GM18907 (cell line): Measurements from ENCODE around the gene SFXN2.
"Not testable (repeated sequence)": the region's sequence is repeated elsewhere in the genome, so short reads cannot be mapped to it uniquely, and the experiment has no call there.

Experiments
- ATAC-seq: cut with Tn5 transposase; IDR thresholded peaks from one replicate; pipeline ENCODE4 v1.9.1; 2021; ENCODE audit warnings: mild to moderate bottlenecking, moderate library complexity; ENCODE audit not compliant: unreplicated experiment

SFXN2 gene

DNA sequence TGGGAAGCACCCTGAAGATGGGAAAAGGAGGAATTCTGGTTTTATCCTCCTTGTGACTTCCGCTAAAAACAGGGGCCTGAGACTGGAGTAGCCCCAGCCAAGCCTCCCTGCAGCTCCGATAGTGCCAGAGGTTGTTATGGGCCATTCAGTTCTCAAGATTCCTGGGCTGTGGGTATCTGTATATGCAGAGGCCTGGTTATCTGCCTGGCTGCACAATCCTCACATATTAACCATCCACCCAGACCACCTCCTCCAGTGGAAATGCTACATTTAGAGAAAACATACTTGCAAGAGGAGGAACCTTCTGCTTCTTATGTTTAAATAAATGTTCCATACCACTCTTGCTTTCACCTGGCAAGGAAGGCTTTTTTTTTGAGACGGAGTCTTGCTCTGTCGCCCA is 34.8 kb upstream of the SFXN2 start:
- ATAC-seq = no peak

- no peak for ATAC-seq
Measured at GRCh38 chr10:102681696-102682095, 32.7 kb upstream of the SFXN2 start.

- ATAC-seq = no peak
Measured at GRCh38 chr10:102682416-102682815, 32.0 kb upstream of the SFXN2 start.

- ATAC-seq = no peak
Measured at GRCh38 chr10:102682981-102683380, 31.5 kb upstream of the SFXN2 start.

GRCh38 chr10:102683736-102684135 is 30.7 kb upstream of the SFXN2 start:
- ATAC-seq = no peak

DNA sequence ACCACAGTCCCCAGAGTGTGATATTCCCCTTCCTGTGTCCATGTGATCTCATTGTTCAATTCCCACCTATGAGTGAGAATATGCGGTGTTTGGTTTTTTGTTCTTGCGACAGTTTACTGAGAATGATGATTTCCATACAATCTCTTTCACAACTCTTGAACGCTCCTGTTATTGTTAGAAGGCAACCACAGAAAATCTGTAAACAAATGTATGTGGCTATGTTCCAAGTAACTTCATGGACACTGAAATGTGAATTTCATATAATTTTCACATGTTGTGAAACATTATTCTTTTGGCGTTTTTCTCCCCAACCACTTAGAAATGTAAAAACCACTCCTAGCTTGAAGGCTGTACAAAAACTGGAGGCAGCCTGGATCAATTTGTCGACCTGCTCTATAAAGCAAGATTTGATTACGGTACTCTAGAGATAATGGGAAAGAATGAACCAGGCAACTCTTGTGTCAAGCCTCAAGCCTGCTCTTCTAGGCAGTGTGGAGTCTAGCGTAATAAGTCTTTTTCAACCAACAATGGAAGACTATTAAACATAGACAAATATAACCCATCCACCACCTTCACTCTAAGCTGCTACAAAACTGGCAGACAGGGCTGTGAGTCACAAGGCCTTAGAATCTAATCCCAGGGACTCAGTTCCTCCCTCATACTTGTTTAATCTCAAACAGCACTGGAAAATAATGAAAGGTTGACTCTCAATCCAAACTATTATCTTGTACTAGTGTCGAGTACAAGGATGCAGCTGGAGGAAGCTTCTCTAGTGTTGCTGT is 23.0 kb upstream of the SFXN2 start:
- no peak for ATAC-seq

- ATAC-seq = not testable (repeated sequence)
Measured at GRCh38 chr10:102695401-102695800, 19.0 kb upstream of the SFXN2 start.

- no peak for ATAC-seq
Measured at GRCh38 chr10:102696736-102697135, 17.7 kb upstream of the SFXN2 start.

DNA sequence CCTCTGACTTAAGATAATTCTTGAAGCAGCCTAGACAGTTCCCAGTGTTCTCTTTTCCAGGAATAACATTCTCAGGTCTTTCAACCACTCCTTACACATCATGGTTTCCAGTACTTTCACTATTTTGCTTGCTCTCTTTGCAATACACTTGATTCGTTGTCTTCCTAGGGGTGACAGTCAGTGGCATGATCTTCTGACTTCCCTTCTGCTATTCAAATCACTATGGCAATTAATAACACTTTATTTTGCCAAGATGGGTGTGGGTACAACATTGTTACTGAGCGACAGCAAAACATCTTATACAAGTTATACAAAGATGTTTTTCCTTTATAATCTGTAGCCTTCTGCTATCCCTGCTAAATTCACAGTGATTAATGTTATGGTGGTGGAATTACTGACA is 15.5 kb upstream of the SFXN2 start:
- no peak for ATAC-seq

- ATAC-seq = no peak
Measured at GRCh38 chr10:102701272-102701671, 13.2 kb upstream of the SFXN2 start.

DNA sequence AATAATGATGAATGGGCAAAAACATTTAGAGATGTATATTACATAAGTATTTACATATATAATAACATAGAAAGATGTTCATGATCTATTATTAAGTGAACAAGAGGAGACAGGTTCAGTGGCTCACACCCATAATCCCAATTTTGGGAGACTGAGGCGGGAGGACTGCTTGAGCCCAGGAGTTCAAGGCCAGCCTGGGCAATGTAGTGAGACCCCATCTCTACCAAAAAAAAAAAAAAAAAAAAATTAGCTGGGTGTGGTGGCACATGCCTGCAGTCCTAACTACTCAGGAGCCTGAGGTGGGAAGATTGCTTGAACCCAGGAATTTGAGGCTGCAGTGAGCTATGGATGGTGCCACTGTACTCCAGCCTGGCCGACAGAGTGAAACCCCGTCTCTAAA is 12.6 kb upstream of the SFXN2 start:
- ATAC-seq = no peak

- ATAC-seq = no peak
Measured at GRCh38 chr10:102702742-102703141, 11.7 kb upstream of the SFXN2 start.

GRCh38 chr10:102704915-102705314 is 9.5 kb upstream of the SFXN2 start:
- ATAC-seq = no peak

- ATAC-seq = no peak
Measured at GRCh38 chr10:102705531-102705930, 8.9 kb upstream of the SFXN2 start.

DNA sequence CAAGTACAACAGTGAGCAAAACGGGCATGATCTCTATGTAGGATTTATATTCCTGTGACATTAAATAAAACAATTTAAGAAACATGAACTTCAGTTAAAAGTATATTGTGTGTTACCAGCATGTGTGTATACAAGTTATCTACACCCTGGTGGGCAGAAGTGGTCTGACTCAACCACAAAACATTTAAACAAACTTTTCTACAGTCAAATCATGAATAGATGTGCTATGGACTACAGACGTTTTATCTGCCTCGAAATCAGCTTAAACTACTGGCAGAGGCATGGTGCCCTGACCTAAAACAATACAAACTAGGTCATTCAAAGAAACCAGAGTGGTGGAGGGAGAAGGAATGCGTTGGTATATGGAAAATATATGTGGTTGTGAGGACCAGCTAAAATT is 3.8 kb upstream of the SFXN2 start:
- ATAC-seq = no peak

GRCh38 chr10:102712089-102712488 is 2.3 kb upstream of the SFXN2 start:
- ATAC-seq = no peak

DNA sequence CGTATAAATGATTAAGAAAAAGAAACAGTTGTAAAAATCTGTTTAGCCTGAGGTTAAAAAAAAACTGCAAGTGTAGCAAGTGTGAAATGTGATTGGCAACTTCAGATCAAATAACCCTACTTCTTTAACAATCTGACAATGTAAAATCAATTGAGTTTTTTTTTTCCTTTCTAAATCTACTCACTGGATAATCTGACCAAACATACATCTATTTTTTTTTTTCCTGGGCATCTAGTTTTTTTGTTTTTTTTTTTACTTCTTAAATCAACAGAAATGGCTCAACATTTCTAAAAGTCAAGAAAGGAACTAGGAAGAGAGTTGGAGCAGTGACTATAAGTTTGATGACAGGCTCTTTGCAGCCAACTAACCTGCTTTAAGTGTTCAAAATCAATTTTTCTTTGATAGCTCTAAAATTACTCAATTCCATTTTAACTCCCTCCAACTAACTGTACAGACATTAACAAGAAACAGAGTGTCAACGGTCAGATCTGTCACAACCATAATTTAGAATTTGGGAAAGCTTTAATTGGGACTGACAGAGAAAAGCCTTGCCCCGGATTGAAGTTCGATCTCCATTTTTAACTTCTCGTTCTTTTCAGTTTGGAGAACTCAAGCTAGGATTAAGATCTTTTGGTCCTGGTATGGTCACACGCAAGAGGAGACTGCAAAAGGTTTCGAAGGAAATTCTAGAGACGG is 1.4 kb upstream of the SFXN2 start:
- no peak for ATAC-seq

- peak; percentile 46 for ATAC-seq
Measured at GRCh38 chr10:102713539-102713813, 960 bp upstream of the SFXN2 start.

DNA sequence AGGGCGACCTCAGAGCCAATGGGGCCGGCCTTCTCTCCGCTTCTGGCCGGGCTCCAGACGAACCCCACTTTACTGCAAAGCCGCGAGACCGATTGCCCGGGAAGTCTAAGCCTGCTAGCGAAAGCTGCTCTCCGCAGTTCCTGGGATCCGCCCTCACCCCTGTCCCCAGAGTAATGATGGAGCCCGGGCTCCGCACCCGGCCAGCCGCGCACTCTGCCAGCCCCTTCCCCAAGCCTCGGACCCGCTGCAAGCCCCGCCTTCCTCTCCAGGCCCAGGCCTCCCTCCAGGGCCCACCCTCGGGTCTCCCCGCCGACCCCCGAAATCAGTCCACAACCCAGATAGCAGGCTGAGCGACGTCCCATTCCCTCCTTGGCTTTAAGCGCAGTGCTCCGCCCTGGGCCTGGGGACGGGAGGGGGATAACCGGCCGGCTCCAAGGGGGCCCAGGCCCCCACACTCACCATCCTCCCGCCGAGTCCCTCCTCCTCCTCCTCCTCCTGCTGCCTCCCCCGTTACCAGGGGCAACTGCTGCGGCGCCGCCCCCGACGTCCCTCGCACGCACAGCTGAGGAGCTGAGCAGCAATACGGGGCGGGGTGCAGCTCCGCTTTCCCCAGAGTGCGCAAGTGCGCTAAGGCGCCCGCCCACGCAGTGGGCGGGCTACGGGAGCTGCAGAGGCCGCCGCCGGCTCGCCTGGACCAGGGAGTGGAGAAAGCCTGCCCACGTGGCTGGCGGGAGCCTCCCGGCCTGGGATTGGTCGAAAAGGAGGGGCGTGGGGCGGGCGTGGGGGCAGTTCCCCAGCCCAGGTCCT is 419 bp upstream of the SFXN2 start, which contains the start of gene ARL3:
Gene ARL3 (minus strand): TSS at position 584 of the 807 bp plus-strand sequence. CDS start 122 bp downstream, at position 462.
- ATAC-seq = peak; percentile 78

GRCh38 chr10:102715880-102716279 is 1.4 kb downstream of the SFXN2 start:
- ATAC-seq = no peak

DNA sequence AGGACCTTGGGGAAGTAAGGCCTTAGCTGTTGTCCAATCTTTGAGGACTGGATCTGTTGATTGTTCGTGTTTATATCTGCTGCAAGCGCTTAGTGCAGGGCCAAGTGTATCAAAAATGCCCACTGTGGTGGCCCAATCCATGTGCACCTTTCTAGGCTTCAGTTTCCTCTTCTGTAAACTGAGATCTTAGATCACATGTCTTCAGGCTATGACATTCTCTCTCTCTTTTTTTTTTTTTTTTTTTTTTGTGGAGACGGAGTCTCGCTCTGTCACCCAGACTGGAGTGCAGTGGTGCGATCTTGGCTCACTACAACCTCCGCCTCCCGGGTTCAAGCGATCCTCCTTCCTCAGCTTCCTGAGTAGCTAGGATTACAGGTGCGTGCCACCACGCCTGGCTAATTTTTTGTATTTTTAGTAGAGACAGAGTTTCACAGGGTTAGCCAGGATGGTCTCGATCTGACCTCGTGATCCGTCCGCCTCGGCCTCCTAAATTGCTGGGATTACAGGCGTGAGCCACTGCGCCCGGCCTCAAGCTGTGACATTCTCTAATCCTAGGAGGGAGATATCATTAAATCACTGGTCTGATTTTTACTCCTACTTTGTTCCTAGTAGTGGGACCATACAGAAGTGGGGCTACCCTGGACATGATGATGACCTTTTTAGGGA is 2.6 kb downstream of the SFXN2 start:
- ATAC-seq = not testable (repeated sequence)
